BJ (cell line): ENCODE data around the gene KREMEN1. TPM values are rescaled to one million over a fixed set of nuclear protein-coding genes. Genes with fewer than 3 reads are reported as not detected.

Experiments used
- CTCF ChIA-PET: fragments of 350-600 bp; formaldehyde crosslinking; extraction: SDS; loops from one replicate; lab custom pipeline; 2021; ENCODE audit warnings: antibody characterized with exemption, inconsistent platforms; lab: Yijun Ruan, JAX
- POLR2A ChIA-PET: fragments of 300-600 bp; sonication (Branson Sonifier 250); formaldehyde crosslinking; extraction: SDS; loops from one replicate; lab custom pipeline; 2021; ENCODE audit warnings: antibody characterized with exemption; lab: Charles Lee
- DNase-seq: peaks from one replicate; pipeline ENCODE4 v3.0.0-alpha.2; 2011; ENCODE audit warnings: low read depth
- H3K27me3 ChIP-seq: 2 replicates; pipeline ENCODE4 v1.6.0; 2011; ENCODE audit warnings: low read length; ENCODE audit not compliant: control insufficient read depth, insufficient read depth
- H3K36me3 ChIP-seq: 2 replicates; pipeline ENCODE4 v1.5.1; 2011; ENCODE audit warnings: low read length; ENCODE audit not compliant: control insufficient read depth, insufficient read depth
- H3K4me3 ChIP-seq: 2 replicates; pipeline ENCODE4 v1.5.1; 2011; ENCODE audit warnings: low read depth, mild to moderate bottlenecking, control low read depth, low read length
- polyA plus RNA-seq: library from polyadenylated mRNA; depleted of rRNA; stranded (reverse); fragments of >200 nt; gene quantifications from 2 replicates; pipeline ENCODE4 v1.2.3, GENCODE V29; 2011
- TF ChIP-seq, protein P1 (sequence below): IDR thresholded peaks from 2 replicates; pipeline ENCODE4 v1.5.1; 2011; ENCODE audit warnings: low read depth, mild to moderate bottlenecking, control low read depth, inconsistent platforms, low read length, moderate library complexity; ENCODE audit not compliant: insufficient read depth

Gene KREMEN1
- polyA plus RNA-seq, 1 experiment, result 2.1 TPM

DNA sequence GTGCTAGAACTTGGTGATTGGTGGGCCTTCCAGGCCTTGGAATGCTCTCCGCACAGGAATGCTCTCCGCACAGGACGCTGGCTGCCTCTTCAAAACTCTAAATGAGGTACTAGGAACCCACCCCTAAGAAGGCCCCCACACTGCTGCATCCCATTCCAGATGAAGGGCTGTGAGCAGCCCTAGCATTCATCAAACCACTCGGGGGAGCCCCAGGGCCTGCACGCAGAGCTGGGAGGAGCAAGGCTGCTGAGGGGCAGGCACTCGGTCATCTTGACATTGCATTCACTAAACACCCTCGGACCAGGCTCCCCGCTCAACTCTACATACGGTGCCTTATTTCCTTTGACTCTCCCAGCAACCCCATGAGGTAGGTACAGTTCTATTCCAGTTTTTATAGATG is 83.7 kb downstream of the KREMEN1 start:
- Histone ChIP-seq H3K36me3 (no peaks in the 10 kb centered on the region), H3K27me3 (no peaks in the 10 kb centered on the region), H3K4me3 (no peak overlapping the region)
- TF ChIP-seq, protein P1, sequence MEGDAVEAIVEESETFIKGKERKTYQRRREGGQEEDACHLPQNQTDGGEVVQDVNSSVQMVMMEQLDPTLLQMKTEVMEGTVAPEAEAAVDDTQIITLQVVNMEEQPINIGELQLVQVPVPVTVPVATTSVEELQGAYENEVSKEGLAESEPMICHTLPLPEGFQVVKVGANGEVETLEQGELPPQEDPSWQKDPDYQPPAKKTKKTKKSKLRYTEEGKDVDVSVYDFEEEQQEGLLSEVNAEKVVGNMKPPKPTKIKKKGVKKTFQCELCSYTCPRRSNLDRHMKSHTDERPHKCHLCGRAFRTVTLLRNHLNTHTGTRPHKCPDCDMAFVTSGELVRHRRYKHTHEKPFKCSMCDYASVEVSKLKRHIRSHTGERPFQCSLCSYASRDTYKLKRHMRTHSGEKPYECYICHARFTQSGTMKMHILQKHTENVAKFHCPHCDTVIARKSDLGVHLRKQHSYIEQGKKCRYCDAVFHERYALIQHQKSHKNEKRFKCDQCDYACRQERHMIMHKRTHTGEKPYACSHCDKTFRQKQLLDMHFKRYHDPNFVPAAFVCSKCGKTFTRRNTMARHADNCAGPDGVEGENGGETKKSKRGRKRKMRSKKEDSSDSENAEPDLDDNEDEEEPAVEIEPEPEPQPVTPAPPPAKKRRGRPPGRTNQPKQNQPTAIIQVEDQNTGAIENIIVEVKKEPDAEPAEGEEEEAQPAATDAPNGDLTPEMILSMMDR, result peak; percentile 31
- ChIA-PET CTCF (interaction anchor here (0.6 to 3.7 kb wide), 5 partner anchors 89 to 301 kb away, joined by 3 to 24 read pairs (median 5); no protein-coding TSS in a partner anchor), POLR2A (no interaction called here)
- no peak for DNase-seq

DNA sequence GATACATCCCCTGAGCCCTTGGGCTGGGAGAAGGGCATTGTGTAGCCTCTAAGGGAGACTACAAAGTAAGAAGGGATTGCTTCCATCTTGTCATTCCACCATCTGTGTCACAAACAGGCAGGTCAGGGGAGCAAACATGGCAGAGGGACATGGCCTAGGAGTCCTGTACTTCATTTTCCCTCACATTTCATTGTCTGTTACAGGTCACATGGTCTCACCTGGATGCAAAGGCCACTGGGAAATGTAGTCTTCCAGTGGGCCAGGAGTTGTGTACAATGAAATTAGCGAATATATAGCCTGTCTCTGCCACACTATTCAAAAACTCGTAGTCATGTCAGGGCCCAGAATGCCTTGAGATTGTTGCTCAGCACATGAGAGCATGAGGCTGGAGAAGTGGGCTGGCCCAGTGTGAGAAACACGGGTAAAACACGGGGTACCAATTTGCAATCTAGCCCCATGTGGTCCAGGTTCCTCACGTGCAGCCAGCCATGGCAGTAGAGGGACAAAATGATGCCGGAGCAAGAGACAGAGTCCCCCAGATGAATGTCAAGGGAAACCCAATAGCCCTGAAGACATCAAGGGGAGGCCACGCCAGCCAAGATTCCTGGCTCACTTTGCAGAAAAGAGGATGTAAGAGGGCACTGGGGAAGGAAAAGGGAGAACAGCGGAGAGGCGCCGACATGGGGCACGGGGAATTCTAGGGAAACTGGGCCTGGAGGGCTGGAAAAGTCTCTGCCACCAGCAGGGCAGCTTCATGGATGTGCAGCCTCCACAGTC is 85.1 kb downstream of the KREMEN1 start:
- H3K4me3 ChIP-seq, result no peak overlapping the region
- no peaks in the 10 kb centered on the region for H3K27me3 ChIP-seq
- POLR2A ChIA-PET, result no interaction called here
- TF ChIP-seq, protein P1, result no peak
- CTCF ChIA-PET, result interaction anchor here (1.0 to 2.5 kb wide), 3 partner anchors 11 to 88 kb away, joined by 3 to 11 read pairs (median 5); no protein-coding TSS in a partner anchor
- no peaks in the 10 kb centered on the region for H3K36me3 ChIP-seq
- DNase-seq, result no peak

DNA sequence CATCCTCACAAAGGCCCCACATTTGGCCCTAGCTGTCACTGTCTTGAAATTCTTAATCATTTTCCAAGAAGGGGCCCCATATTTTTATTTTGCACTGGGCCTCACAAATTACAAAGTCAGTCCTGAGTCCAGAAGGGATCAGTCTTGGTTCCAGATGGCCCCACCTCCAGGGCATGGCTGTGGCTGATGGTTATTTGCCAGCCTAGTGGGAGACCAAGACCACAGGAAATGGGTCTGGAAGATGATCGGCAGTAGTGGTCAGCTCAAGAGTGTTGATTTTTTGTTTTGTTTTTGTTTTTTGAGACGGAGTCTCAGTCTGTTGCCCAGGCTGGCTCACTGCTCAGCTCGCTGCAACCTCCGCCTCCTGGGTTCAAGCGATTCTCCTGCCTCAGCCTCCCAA is 85.7 kb downstream of the KREMEN1 start:
- H3K27me3 ChIP-seq, result no peaks in the 10 kb centered on the region
- ChIA-PET POLR2A (no interaction called here), CTCF (interaction anchor here (0.9 to 2.4 kb wide), 2 partner anchors 87 to 118 kb away, joined by 4 to 5 read pairs; no protein-coding TSS in a partner anchor)
- DNase-seq, result no peak
- no peak overlapping the region for H3K4me3 ChIP-seq
- no peaks in the 10 kb centered on the region for H3K36me3 ChIP-seq
- TF ChIP-seq, protein P1, result no peak

DNA sequence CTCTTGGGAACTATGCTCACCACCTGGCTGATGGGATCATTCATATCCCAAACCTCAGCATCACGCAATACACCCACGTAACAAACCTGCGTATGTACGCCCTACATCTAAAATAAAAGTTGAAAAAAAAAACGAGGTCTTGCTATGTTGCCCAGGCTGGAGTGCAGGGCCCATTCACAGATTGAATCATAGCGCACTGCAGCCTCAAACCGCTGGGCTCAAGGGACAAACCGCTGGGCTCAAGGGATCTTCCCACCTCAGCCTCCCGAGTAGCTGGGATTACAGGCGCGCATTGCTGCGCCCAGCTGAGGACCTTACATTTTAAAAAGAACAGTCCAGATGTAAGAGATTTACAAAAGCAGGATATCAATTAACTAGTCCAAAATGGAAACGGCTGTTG is 91.0 kb downstream of the KREMEN1 start:
- POLR2A ChIA-PET, result no interaction called here
- TF ChIP-seq, protein P1, result no peak
- Histone ChIP-seq H3K36me3 (no peaks in the 10 kb centered on the region), H3K27me3 (peaks cover 4% of the 10 kb centered on the region; the same call in 1 of the 2 replicates), H3K4me3 (no peak overlapping the region)
- no peak for DNase-seq
- CTCF ChIA-PET, result interaction anchor here (1.1 kb wide), 1 partner anchor 10 kb away, joined by 5 read pairs; no protein-coding TSS in a partner anchor

DNA sequence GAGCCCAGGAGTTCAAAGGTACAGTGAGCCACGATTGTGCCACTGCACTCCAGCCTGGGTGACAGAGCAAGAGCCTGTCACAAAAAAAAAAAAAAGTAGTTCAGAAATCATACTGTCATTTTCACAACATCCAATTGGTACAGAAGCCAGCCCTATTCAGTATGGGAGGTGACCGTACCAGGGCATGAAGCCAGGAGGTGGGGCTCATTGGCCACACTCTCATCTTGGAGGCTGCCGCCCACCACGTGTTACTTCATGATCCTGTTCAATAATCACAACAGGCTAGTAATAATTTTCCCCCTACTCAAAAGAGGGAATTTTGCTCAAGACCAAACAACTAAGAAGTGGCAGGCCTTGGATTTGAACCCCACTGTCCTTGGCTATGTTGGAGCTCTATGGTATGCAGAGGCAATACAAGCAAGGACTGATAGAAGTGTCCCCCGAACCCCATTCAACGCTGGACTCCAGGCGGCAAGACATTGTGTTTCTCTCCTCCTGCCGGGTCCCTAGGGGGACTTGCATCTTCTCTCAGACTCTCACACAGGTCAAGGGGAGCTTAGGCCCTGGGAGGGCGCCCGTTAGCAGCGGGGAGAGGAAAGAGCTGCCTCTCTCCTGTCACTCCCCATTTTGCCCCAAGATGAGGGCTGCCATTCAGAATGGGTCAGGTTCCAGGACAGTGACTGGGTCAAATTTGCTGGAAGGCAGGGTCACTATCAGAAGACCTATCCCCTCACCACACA is 92.7 kb downstream of the KREMEN1 start:
- TF ChIP-seq, protein P1, result no peak
- ChIA-PET CTCF (interaction anchor here (1.8 kb wide), 1 partner anchor 11 kb away, joined by 4 read pairs; no protein-coding TSS in a partner anchor), POLR2A (no interaction called here)
- peaks cover 6% of the 10 kb centered on the region; the same call in 1 of the 2 replicates for H3K27me3 ChIP-seq
- H3K4me3 ChIP-seq, result no peak overlapping the region
- DNase-seq, result no peak
- H3K36me3 ChIP-seq, result no peaks in the 10 kb centered on the region
